DLD1 (cell line): ENCODE results near the gene TSC22D2.

ENCODE experiments used
- in situ Hi-C: cut with HindIII; loops from 2 replicates; pipeline ENCODE4 v1.10.0; 2017; ENCODE audit warnings: low sequenced_read_pairs

TSC22D2 gene

DNA sequence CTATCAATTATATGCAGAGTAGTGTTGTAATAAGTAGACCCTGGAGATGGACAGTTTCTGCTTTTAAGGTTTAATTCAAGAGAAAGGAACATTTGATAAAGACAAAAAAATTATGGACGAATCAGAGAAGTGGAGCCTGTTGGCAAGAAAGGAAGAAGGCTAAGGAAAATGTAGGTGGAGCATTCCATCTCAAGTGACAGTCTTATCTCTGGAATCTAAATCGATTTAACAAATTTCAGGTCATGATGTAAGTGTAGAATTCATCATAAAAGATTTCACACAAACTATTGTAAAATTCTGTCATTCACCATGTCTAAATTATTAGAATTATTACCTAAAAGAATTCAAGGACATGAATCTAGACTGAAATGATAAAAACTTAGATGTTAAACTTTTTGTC, 36.3 kb downstream of the TSC22D2 start:
- in situ Hi-C loops, result no loop called here

- in situ Hi-C loops, result no loop called here
Observed at GRCh38 chr3:150446470-150446977, 38.4 kb downstream of the TSC22D2 start.

- in situ Hi-C loops, result no loop called here
Observed at GRCh38 chr3:150447084-150447483, 39.0 kb downstream of the TSC22D2 start.

DNA sequence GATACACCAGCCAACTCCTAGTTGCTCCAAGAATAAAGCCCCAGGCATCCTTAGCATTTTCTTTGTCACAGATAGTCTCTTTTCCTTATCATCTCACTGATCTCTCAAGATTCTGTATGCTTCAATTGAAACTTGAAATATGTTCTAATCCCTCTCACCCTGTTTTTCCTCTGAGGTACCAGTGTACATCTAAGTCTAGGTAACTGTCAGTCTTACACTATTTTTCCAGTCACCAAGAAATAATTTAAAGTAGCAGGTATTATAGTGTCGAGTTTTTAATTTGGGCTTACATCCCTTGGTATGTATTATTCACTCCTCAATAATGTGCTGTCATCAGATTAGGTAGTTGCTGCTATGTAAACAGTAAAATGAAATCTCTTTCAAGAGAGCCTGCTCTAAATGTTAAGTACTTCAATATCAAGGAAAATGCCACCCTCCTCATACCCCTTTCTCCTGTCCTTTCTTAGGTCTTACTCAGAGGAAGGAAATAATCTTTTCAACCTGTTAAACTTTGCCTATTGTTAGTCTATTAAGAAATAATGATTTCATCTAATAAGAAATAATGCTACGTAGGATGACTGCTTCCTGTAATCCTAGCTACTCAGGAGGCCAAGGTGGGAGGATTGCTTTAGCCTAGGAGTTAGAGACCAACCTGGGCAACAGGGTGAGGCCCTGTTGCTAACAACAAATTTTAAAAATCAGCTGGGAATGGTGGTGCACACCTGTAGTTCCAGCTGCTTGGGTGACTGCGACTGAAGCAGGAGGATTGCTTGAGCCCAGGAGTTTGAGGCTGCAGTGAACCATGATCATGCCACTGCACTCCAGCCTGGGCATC, 39.8 kb downstream of the TSC22D2 start:
- in situ Hi-C loops, result no loop called here

- in situ Hi-C loops, result no loop called here
Observed at GRCh38 chr3:150449169-150449721, 41.1 kb downstream of the TSC22D2 start.

DNA sequence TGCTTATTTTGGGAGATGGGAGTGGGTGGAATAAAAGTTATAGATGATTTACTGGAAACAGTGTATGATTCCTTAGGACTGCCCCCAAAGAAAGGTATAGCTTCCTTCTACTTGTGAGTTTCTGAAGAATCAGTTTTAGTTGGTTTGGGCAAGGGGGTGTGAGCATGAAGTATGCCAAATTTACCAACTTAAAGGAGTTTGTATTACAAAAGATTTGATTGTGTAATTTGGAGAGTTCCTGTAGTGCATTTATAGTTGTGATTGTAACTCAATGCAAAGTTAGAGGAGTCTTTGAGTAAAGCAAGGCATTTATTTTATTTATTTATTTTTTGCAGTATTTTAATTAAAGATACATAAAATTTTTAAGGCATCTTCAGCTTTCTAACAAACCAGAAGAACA, 42.8 kb downstream of the TSC22D2 start:
- in situ Hi-C loops, result no loop called here

DNA sequence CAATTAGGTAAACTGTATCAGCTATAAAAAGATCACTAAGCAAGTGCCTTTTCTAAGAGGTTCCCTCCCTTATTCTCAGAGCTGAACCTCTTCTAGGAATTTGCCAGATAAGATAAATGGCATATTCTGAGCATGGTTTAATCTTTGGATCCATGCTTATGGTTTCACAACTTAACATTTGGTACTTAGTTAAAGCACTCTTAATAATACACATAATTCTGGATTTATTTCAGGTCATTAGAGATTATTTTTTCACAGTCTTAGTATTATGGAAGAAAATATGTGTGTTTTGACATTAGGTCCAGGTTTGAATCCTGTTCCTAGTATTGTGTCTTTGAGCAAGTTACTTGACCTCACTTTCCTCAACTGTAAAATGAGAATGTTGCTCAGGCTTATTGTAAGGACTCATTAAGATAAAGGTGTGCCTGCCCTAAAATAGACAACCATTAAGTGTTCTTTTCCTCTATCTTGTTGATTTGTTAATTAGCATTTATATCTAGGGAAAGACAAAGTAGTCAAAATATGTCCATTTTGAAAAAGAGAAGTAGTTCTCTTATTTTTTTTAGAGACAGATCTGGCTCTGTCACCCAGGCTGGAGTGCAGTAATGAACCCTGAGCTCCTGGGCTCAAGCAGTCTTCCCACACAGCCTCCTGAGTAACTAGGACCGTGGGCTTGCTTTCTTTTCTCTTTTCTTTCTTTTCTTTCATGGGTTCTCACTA, 43.4 kb downstream of the TSC22D2 start:
- in situ Hi-C loops, result no loop called here

DNA sequence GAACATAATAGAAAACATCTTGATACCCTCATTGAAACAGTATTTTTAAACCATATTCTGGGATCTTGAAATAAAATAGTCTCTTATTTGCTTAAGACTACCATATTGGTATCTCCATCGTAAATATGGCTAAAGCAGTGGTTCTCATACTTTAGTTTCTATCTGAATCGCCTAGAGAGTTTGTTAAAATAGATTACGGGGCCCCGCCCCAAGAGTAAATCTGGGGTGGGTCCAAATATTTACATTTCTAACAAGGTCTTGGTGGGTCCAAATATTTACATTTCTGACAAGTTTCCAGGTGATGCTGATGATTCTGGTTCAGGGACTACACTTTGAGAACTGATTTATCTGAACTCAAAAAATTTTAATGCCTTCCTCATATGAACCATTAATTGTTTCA, 45.3 kb downstream of the TSC22D2 start:
- in situ Hi-C loops, result no loop called here

GRCh38 chr3:150454085-150454484, 46.0 kb downstream of the TSC22D2 start:
- in situ Hi-C loops, result no loop called here

DNA sequence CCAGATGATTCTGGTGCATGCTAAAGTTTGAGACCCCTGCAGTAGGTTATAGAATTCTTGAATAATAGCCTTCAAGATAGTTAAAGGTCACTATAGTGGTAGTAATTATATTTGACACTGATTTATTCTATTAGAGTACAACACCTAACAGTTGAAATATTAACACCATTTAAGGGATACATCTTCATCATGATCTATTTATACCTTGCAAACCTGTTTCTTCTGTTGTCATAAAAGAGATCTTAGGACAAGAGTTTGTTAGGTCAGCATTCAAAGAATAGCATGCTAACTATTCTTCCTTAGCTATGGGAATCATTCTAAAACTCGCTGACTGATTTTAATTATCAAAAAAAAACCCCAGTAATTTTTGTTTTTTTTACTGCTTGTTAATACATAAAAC, 46.5 kb downstream of the TSC22D2 start:
- in situ Hi-C loops, result no loop called here

GRCh38 chr3:150455341-150455740, 47.2 kb downstream of the TSC22D2 start:
- in situ Hi-C loops, result no loop called here

DNA sequence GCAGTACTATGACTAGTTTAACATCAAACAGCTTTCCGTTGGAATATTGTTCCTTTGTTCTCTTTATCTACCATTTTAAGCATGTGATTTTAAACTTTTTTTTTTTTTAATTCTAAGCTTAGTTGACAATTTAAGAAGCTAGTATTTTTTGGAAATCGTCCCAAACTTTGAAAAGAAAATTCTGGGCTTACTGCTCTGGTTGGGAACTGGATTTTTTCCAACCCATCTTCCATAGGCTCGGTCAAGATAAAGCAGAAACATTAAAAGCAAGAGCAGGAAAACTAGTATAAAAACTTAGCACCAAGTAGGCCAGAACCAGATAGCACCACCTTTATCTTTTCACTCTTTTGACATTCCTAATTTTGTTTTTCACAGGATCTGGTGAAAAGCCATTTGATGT, 49.9 kb downstream of the TSC22D2 start:
- in situ Hi-C loops, result no loop called here

- in situ Hi-C loops, result no loop called here
Observed at GRCh38 chr3:150460484-150460883, 52.4 kb downstream of the TSC22D2 start.

GRCh38 chr3:150461399-150461798, 53.3 kb downstream of the TSC22D2 start:
- in situ Hi-C loops, result no loop called here

DNA sequence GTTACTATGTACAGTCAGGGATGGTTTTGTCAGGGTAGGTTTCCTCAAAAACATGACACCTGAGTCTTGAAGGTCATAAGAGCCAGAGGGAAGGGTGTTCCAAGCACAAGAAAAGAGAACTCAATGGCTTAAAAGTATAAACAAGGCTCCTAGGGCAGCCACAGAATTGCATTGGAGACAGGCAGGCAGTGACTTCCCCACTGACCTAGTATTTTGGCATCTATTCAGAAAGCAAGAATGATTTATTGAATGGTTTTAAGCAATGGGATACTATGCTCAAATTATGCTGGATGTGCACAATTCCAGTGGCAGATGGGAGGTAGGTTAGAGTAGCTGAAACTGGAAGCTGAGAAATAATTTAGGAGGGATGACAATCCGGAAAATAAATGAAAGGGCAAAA, 54.0 kb downstream of the TSC22D2 start:
- in situ Hi-C loops, result no loop called here

DNA sequence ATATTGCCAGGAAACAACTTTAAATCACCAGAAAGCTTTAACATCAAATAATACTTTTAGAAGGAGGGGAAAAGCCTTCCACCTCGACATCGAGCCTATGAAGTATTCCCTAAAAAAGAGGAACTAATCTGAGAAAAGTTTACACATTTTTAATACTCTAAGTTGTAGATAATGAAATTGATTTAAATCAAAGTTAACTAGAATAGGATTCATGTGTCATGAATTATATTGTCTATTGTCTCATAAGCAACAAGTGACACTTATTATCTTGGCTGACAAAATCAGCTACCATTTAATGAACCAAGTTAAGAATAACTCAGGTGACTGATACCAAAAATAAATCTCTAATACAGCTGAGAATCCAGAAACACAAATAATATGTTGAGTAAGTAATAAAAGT, 56.6 kb downstream of the TSC22D2 start:
- in situ Hi-C loops, result no loop called here

GRCh38 chr3:150467381-150467780, 59.3 kb downstream of the TSC22D2 start:
- in situ Hi-C loops, result no loop called here

DNA sequence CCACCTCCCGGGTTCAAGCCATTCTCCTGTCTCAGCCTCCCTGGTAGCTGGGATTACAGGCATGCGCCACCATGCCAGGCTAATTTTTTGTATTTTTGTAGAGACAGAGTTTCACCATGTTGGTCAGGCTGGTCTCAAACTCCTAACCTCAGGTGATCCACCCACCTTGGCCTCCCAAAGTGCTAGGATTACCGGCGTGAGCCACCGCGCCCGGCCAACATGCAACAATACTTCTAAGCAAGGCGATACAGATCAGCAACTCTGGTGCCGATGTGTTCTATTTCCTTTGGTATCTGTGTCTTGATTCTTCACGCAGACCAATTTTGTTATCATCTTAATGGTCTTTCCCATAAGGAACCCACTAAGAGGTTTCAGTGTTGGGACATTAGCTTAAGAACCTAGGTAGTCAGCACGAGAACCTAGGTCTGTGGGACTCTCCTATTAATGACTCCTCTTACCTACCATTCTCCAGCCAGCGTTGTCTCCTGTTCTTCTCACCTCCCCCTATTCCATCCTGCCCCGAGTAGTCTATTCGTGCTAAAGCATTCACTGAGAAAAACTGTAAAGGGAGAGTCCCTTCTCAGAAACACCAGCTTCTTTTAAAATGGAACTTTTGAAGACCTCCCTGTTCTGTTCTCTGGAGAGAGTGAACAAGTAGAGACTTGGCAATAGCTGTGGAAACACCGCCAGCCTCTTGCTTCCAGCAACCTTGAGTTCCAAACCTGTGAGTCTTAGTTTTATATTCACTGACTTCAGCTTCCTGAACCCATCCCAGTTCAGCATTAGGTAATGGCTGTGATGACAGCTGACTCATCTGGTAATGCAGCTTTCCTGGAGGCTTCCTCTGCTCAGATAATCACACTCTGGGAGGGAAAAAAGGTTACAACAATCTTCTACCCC, 61.2 kb downstream of the TSC22D2 start:
- in situ Hi-C loops, result no loop called here

GRCh38 chr3:150469931-150470740, 62.0 kb downstream of the TSC22D2 start:
- in situ Hi-C loops, result loop anchor here (10.0 kb wide), 1 partner anchor 55 kb away; no protein-coding TSS in a partner anchor

DNA sequence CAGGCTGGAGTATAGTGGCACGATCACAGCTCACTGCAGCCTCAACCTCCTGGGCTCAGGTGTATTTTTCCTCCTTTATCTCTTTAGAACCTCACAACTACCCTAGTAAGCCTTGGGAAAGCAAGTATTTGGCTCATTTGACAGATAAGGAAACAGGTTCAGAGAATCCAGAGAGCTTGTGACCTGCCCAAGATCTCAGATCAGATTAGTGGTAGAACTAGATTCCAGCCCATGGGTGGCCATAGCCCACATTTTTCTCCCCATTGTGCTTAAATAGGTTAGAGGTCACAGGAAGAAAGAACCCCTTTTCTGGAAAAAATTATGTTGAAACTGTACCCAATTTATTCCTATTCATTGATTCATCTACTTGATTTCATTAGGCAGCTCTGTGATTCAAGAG, 64.3 kb downstream of the TSC22D2 start:
- in situ Hi-C loops, result loop anchor here (10.0 kb wide), 1 partner anchor 58 kb away; no protein-coding TSS in a partner anchor
